ENCODE results near the gene RNF26. TPM values are rescaled to one million over a fixed set of nuclear protein-coding genes. Genes with fewer than 3 reads are reported as not detected.

The RNF26 gene
- total and polyA plus RNA-seq, 2 donors (not counting 1 experiment from before 2014, with no cell fraction given): 7.1 to 22.9 TPM

- H4K20me1 ChIP-seq (ENCODE audit: control insufficient read depth, extremely low read depth, insufficient read depth, low read length): no peaks in the 10 kb centered on the region
- no peaks in the 10 kb centered on the region for H3K79me2 ChIP-seq (ENCODE audit: control insufficient read depth, insufficient read depth, low read length)
- peaks cover 3% of the 10 kb centered on the region for H3K36me3 ChIP-seq (ENCODE audit: control insufficient read depth, insufficient read depth, low read length)
- no peaks in the 10 kb centered on the region for H3K27me3 ChIP-seq (ENCODE audit: control insufficient read depth, insufficient read depth, low read length)
- H3K4me1 ChIP-seq (ENCODE audit: control insufficient read depth, extremely low read depth, insufficient read depth, low read length): no peaks in the 10 kb centered on the region
- H2AFZ ChIP-seq (ENCODE audit: low read length): no peak overlapping the region
- no peak overlapping the region for H3K4me3 ChIP-seq (replicated peaks in 1 of 4; ENCODE audit: control extremely low read depth in 1 of 4, insufficient read depth in 1 of 4, low read depth in 3 of 4, low read length in 4 of 4)
- no peak overlapping the region for H3K9ac ChIP-seq (ENCODE audit: insufficient read depth, low read length)
- TF ChIP-seq EZH2 (IDR thresholded peaks at IDR 0.05; ENCODE audit: low read length, missing control alignments) (no peak), CTCF (conservative IDR thresholded peaks at IDR 0.05 in 1 of 2, IDR thresholded peaks at IDR 0.05 in 1 of 2; ENCODE audit: low read depth in 1 of 2, low read length in 2 of 2) (no peak)
- no peaks in the 10 kb centered on the region for H3K9me3 ChIP-seq (ENCODE audit: control insufficient read depth, insufficient read depth, low read depth, low read length)
- peak in 1 of 2 donors; percentile 27 for DNase-seq (ENCODE audit: low read depth in 2 of 2)
- no peak overlapping the region for H3K4me2 ChIP-seq (ENCODE audit: extremely low read depth, insufficient read depth, low read length)
- H3K27ac ChIP-seq (ENCODE audit: insufficient read depth, low read length): no peak overlapping the region
These were observed 36.4 kb upstream of the RNF26 start for GRCh38 chr11:119297938-119298337.

GRCh38 chr11:119298726-119299125 lies 35.6 kb upstream of the RNF26 start:
- Histone ChIP-seq H3K4me1 (ENCODE audit: control insufficient read depth, extremely low read depth, insufficient read depth, low read length) (no peaks in the 10 kb centered on the region), H2AFZ (ENCODE audit: low read length) (no peak overlapping the region), H3K4me2 (ENCODE audit: extremely low read depth, insufficient read depth, low read length) (no peak overlapping the region), H3K79me2 (ENCODE audit: control insufficient read depth, insufficient read depth, low read length) (no peaks in the 10 kb centered on the region), H3K27ac (ENCODE audit: insufficient read depth, low read length) (no peak overlapping the region), H3K27me3 (ENCODE audit: control insufficient read depth, insufficient read depth, low read length) (no peaks in the 10 kb centered on the region), H3K9me3 (ENCODE audit: control insufficient read depth, insufficient read depth, low read depth, low read length) (no peaks in the 10 kb centered on the region), H3K9ac (ENCODE audit: insufficient read depth, low read length) (no peak overlapping the region), H3K4me3 (replicated peaks in 1 of 4; ENCODE audit: control extremely low read depth in 1 of 4, insufficient read depth in 1 of 4, low read depth in 3 of 4, low read length in 4 of 4) (no peak overlapping the region), H4K20me1 (ENCODE audit: control insufficient read depth, extremely low read depth, insufficient read depth, low read length) (no peaks in the 10 kb centered on the region), H3K36me3 (ENCODE audit: control insufficient read depth, insufficient read depth, low read length) (peaks cover 3% of the 10 kb centered on the region)
- no peak for TF ChIP-seq EZH2 (IDR thresholded peaks at IDR 0.05; ENCODE audit: low read length, missing control alignments)
- TF ChIP-seq CTCF (conservative IDR thresholded peaks at IDR 0.05 in 1 of 2, IDR thresholded peaks at IDR 0.05 in 1 of 2; ENCODE audit: low read depth in 1 of 2, low read length in 2 of 2): no peak
- DNase-seq (ENCODE audit: low read depth in 2 of 2): peak in 1 of 2 donors; percentile 36

- Histone ChIP-seq H3K4me2 (ENCODE audit: extremely low read depth, insufficient read depth, low read length) (no peak overlapping the region), H4K20me1 (ENCODE audit: control insufficient read depth, extremely low read depth, insufficient read depth, low read length) (no peaks in the 10 kb centered on the region), H3K27ac (ENCODE audit: insufficient read depth, low read length) (no peak overlapping the region), H3K9ac (ENCODE audit: insufficient read depth, low read length) (no peak overlapping the region), H3K4me1 (ENCODE audit: control insufficient read depth, extremely low read depth, insufficient read depth, low read length) (no peaks in the 10 kb centered on the region), H3K27me3 (ENCODE audit: control insufficient read depth, insufficient read depth, low read length) (no peaks in the 10 kb centered on the region), H3K4me3 (replicated peaks in 1 of 4; ENCODE audit: control extremely low read depth in 1 of 4, insufficient read depth in 1 of 4, low read depth in 3 of 4, low read length in 4 of 4) (no peak overlapping the region), H3K79me2 (ENCODE audit: control insufficient read depth, insufficient read depth, low read length) (no peaks in the 10 kb centered on the region), H3K36me3 (ENCODE audit: control insufficient read depth, insufficient read depth, low read length) (peaks cover 4% of the 10 kb centered on the region), H3K9me3 (ENCODE audit: control insufficient read depth, insufficient read depth, low read depth, low read length) (no peaks in the 10 kb centered on the region), H2AFZ (ENCODE audit: low read length) (no peak overlapping the region)
- no peak for TF ChIP-seq EZH2 (IDR thresholded peaks at IDR 0.05; ENCODE audit: low read length, missing control alignments)
- TF ChIP-seq CTCF (conservative IDR thresholded peaks at IDR 0.05 in 1 of 2, IDR thresholded peaks at IDR 0.05 in 1 of 2; ENCODE audit: low read depth in 1 of 2, low read length in 2 of 2): no peak
- DNase-seq (ENCODE audit: low read depth in 2 of 2): no peak
These were observed 34.9 kb upstream of the RNF26 start for GRCh38 chr11:119299416-119299815.

All from fibroblast of lung (primary cell).